GM18508 (cell line): Measurements from ENCODE around the gene SOX13.

ENCODE experiments used
- ATAC-seq: cut with Tn5 transposase; IDR thresholded peaks from one replicate; pipeline ENCODE4 v1.9.1; 2021; ENCODE audit warnings: moderate number of reproducible peaks; ENCODE audit not compliant: insufficient read depth, unreplicated experiment

The SOX13 gene

DNA sequence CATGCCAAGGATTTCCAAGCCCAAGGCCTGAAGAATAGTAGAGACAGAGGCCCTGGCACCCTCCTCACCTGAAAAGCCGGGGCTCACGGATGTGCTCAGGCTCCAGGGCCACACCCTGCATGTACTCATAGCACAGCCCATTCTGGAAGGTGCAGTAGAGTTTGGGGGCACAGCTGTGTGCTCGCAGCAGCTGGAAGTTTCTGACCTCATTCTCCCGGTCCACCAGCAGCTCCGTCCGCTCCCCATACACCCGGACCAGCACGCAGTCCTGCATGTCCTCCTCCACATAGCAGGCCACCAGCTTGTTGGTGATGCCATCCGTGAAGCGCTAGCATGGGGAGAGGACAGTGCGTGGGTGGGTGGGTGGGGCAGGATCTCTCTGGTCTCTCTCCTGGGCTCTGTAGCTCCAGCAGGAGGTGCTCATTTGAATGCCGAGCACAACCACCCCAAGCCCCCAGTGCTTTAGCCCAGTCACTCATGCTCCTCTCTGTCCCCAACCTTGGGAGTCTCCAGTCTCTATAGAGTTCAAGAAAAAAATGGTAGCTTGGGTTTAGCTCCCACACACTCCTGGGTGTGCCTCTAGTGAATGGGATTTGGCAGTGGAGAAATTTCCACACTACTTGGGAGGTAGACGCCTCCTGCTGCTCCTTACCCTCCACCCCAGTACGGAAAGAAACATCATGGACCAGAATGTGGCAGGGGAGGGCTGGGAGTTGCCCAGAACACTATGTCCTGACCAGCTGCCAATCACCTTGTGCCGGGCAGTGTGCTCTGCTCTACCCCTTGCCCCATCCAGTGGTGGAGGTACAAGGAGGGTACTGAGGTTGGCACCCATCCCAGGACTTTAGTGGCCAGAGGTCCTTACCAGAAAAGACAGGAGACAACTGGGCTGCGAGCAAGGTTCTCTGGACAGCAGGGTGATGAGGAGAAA lies 77.0 kb downstream of the SOX13 start:
- no peak for ATAC-seq

DNA sequence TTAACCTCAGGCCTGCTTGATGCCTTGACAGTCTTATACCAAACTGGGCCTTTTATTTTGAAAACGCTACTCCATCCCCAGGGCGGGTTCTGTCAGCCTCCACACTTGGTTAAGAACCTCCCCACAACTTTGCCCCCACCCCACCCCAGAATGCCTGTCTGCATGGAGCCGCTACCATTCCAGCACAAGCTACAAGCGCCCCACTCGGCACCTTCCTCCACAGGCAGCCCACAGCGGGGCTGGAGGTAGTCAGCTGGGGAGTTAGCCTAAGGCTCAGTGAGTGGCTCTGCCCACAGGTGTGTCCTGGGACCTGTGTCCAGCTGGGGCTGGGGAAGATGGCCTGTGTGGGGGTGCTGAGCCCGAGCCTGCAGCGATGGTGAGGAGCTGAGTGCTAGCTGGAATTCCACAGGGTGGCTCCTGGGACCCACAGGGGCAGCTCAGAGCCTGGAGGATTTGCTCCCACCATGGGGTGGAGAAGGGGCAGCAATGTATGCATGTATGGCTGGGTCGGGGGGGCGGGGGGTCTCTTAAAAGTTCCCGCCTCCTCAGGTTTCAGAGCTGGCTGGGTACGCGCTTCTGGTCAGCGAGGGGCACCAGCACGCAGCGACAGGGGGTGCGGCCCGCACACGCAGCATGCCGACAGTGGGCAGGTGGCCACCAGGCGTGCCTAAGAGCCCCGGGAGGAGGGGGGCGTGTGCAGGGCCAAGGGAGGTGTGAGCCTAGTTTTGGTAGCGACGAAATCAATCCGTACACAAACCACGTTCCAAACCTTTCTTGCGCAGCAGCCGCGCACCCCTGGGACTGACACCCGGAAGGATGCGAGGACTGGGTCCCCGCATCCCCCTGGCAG lies 78.0 kb downstream of the SOX13 start:
- ATAC-seq = no peak

DNA sequence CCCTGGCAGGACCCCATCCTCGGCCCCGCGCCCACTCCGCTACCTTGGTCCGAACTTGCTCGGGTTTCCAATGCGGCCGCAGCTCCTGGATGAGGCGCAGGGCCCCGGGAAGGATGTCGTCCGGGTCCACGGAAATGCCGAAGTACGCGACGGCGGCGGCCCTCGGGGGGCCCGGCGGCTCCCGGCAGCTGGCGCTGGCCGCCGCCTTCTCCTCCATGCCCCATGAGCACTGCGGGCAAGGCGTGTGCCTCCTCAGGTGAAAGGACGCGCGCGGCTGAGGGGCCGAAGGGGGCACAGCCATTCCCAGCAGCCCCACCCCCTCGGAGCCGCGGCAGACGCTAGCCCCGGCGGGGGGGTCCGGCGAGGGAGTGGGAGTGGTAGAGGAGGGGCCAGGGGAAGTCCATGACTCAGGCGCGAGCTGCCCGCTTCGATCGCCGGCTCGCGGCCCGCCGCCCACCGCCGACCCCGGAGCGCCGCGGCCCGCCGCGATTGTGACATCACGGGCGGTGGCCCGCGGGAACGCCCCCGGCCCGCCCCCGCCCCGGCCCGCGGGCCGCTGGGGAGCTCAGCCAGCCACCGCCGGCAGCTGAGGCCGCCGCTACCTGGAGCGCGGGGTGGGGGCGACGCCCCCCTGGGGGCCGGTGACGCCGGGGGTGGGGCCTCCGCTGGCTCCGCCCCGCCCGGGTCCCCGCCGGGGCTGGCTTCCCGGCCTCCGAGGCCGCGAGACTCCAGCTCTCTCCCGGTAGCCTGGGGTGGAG lies 78.8 kb downstream of the SOX13 start, which contains the start of gene ETNK2:
TSS of gene ETNK2 (minus strand) at position 493 of the 758 bp plus-strand sequence. CDS start at position 301, 192 bp downstream.
- no peak for ATAC-seq

DNA sequence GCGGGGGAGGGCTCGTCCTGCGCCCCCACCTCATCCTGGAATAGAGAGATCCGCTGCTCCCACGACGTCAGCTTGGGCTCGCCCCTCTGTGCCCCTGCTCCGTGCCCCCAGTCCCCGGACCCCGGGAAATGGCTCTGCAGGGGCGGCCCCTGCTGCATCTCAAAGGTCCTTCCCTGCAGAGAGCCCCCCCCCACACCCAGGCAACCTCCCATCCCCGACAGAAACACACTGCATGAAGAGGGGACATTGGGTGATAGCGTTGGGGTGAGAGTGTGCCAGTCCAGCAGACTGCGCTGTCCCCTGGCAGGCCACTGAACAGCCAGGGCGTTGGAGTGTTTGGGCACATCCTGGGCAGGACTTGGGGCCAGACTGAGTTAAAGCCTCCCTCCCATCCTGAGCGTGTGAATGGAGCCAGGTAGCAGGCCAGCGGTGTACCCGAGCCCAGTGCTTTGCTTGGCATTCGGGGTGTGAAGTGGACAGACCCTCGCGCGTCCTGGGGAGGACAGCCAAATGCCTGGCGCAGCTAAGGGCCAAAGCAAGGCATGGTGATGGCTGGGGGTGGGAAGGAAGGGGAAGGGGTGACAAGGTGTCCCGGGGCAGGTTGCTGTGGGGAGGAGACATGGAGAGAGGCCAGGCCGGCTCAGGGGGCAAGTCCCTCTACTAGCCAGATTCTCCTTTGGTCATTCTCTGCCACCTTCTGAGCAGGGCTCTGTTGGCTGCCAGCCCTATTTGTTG lies 79.6 kb downstream of the SOX13 start:
- ATAC-seq = no peak

DNA sequence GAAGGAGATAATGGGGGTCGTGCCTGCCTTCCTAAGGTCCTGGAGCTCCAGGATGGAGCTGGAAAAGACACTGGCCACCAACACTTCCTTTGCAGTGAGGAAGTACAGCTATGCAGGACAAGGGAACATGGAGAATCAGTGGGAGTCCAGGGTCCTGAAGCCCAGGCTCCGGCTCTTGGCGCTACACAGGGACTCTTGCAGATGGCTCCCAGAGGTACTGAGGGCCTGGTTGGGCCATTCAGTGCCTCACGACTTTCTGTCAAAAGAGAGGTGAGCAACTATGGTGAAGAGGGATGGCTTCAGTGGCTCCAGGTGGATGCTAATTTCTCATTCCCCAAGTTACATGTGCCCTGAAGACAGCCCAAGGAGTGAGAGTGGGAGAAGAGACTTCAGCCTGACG lies 80.8 kb downstream of the SOX13 start:
- no peak for ATAC-seq

DNA sequence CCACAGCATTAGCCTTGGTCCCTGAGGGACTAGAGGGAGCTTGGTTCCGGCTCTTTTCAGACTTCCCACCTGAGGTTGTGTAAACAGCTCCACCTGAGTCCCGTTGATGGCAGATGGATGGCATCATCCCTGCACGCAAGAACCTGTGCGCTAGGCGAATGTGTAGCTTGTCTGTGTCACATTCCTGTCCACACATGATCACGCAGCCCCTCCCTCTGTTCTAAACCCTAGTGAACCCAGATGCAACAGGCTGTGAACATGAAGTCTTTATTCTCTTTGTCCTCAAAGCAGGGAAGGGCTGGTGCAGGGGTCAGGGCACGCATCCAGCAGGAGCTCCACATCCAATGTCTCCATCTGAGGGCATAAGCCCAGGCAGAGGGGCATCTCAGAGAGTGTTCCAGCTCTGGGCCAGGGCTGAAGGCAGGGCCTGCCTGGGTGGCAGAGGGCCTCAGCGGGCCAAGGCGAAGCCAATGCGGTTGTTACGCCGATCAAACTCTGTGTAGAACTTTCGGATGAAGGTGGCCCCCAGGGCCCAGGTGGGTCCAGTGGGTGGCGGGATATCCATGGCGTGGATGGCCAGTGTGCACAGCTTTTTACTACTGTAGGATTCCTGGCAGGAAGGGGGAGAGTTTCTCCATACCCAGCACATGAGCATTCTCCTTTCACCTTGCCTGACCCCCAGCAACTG lies 81.8 kb downstream of the SOX13 start:
- ATAC-seq = no peak

DNA sequence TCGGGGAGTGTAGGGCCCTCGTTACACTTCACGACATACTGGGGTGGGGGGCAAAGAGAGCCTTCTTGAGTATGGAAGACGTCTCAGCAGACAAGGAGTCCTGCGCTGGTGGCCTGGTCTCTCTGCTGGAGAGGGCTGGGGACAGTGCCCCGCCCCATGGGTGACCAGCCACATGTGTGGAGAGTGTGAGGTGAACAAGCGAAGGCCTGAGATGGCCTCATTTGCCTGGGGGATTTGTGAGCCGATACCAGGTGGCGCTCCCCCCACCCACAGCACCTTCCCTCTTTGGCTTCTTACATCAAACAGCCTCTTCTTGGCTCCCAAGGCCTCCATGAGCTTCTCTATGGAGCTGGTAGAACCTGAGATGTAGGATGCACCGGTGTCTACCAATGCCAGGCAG lies 83.0 kb downstream of the SOX13 start:
- ATAC-seq = no peak

DNA sequence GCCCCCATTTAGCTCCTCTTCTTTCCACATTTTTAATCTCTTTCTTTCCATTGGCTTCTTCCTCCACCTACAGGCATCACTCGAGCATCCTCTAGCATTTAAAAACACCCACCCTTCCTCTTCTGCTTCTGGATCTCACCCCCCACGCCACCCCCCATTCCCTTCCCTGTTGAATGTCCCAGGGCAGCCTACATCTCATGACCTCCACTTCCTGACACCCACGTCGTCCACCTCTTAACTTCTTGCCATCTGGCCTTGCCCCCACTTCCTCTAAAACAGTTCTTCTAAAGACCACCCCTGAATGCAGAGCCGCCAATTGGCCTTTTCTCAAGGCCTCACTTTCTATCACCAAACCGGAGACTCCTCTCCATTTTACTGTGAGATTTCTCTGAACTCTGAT lies 85.0 kb downstream of the SOX13 start:
- ATAC-seq = no peak

DNA sequence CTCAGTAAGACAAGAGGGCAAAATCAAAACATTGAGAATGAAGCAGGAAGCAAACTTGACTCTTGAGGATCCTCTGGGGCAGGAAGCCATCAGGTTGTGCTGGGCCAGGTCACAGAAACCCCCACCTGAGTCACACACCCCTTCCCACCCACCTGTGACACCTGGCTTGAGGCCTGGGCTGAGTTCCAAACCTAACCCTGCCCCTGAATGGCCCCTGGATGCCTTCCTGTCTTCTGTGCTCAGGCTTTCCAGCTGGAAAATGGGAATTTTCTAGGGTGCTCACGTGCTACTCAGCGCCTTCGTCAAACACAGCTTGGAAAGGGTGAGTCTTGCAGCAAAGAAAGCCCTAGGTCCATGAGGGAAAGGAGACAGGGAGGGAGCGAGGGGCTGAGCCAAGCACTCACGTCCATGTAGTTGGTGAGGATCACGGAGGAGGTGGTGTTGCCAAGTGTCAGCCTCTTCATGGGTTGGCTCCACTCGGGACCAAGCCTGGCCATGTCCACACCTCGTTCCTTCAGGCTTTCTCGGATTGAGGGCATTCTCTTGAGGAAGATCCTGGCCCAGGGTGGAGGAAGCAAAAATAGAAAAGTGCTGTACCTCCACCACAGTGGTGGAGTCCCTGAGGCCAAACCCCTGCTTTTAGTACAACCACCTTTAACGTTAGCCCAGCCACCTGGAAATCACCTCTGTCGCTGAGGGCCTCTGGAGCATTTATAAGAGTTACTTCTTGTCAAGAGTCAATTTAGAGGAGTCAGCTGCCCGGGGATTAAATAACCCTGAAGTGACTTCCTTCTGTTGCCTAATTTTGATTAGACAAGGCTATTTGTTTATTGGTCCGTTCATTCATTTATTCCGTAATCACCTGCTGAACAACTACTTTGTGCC lies 88.9 kb downstream of the SOX13 start:
- ATAC-seq = no peak

DNA sequence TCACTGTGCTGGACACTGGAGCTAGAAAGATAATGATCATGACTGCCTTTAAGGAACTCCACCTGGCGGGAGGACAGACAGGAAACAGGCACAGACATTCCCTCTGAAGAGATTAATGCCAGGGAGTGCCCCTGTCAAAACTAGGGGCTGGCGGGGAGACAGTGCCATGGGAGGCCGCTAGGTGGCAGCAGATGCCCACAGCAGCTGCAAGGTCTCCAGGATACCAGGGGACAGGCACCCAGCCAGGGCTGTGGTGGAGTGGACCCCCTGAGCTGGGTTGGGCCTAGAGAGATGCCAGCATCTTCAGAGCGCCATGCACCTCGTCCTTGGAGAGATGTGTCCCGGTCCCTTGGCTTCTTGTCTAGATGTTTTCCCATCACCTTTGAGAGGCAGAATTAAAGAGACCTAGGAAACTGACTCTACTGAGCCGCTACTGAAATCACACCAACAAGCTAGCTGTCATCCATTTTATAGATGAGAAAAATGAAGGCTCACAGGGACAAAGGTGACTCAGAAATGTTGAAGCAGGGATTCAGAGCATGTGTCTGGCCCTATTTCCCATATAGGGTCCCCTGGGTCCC lies 89.7 kb downstream of the SOX13 start:
- ATAC-seq = no peak

DNA sequence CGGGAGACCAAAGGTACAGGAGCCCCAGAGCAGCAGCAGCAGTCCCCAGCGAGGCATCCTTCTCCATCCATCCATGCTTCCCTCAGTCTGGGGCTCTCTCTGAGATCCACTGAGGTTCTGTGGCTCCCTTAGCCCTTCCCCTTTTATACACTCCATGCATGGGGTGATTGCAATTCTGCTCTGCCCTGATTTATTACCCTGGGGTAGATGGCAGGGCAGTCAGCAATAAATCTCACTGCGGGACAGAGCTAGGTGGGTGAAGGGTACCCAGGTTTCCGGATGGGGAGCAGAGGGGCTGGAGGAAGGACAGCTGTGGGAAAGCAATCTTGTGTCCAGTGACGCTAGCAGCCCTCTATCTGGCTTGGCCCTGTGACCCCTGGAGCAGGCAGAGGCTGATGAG lies 93.3 kb downstream of the SOX13 start, which contains the start of gene REN:
TSS of gene REN (minus strand) at position 119 of the 400 bp plus-strand sequence. CDS start at position 75, 44 bp downstream.
- no peak for ATAC-seq

DNA sequence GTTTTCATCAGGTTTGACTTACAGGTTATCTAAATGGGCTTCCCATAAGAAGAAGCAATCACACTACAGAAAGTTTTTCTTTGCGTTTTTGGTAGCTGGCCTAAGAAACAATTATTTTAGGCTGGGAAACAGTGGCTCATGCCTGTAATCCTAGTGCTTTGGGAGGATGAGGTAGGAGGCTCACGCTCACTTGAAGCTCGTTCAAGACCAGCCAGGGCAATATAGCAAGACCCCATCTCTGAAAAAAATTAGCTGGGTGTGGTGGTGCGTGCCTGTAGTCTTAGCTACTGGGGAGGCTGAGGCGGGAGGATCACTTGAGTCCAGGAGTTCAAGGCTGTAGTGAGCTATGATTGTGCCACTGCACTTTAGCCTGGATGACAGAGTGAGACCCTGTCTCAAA lies 94.8 kb downstream of the SOX13 start:
- no peak for ATAC-seq

DNA sequence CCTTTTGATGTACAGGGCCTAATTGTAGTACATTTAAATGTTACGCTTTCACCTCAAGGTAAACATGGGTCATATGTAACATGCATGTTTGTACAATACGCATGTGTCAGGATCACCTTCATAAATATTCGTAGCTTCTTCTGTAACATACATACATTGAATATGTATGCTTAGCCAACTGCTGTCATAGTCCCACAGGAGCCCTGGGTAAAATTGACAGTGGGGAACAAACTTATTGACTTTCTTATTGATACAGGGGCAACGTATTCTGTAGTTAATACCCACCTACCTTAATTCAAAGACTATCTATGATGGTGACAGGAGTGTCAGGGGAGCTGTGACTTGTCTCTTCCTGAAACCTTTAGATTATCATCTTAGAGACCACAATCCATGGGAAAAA lies 96.9 kb downstream of the SOX13 start:
- no peak for ATAC-seq

DNA sequence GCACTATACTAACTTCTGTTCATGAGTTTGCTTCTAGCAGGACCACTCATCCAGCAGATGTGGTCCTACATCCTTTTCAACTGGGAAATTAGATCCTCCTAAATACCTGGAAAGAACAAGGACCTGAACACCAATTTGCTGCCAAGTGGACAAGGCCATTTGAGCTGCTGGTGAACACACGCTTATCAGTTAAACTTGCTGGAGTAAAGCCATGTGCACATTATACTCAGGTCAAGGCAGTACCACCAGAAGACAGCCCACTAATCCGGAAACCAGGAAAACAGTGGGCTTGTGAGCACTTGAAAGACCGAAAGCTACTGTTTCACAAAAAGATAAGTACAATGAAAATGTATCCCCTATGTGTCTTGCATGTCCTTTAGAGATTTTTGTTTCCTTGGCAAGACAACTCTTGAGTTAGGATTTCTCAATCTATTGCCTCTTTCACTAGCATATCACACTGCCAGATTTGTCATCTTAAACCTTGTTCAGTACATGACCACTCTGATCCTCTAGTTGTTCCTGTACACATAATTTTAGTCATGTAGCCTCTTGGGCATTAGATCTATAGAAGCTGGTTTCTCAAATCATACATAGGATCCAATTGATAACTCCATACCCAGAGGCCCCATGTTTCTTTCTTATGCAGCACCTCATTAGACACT lies 97.7 kb downstream of the SOX13 start:
- no peak for ATAC-seq

DNA sequence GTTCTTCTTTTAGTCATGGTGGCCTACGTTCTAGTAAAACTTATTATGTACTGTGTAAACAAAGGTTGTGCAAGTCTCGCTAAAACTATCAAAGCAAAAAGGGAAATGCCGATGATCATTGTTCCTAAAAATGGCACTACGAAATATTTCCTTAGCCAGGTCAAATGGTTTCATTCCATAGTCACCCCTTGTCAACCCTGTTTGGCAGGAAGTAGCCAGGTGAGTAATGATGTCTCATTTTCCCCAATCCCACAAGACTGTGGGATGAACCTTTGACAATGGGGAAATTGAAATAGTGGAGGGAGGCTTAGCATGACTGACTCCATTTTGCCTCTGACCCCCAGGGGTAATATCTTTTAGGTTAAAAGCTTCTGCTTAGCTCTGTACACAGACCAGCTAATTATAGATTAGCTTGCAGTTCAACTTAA lies 98.8 kb downstream of the SOX13 start:
- no peak for ATAC-seq

DNA sequence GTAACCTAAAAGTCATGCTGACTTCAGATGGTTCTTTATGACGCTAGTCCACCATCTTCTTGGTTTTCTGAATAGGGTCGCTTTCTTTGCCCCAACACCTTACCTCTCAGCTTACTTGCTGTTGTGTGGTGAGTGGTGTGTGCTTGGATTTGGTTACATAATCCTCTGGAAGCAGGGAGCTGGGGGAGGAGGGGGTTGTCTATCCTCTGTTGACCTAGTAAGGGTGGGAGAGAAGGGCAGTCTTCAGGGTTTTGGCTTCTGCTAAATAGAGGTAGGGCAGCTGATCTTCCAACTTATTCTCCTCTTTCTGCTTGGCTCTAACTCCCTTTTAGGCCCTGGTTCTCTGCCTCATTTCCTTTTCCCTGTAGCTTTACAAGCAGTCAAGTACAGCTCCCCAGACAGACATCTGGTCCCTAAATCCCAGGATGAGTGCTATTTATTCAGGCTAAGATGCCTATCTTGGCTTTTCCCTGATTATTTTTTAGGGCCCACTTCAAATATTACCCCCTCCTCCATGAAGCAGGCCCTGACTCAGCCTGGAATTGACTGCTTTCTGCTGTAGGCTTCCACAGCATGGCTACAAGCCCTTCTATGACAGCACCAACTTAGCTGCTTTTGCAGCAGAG lies 99.6 kb downstream of the SOX13 start:
- ATAC-seq = no peak

DNA sequence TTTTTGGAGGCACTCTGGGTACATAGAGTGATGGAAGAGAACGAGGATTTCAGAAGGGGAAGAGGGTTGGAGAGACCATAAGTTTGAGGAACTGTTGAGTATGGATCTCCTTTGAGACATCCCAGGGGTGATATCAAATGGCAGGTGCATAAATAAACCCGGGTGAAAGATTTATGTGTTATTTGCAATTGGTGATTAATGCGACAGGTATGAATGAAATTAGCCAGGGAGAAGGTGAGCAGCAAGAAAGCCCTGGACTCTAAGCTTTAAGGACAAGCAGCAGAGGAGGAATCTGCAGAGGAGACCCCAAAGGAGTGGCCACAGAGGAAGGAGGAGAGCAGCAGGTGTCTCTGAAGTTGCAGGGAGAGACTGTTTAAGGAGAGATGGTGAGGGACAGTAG lies 102.0 kb downstream of the SOX13 start:
- ATAC-seq = no peak
